HFF-Myc (cell line): ENCODE measurements around the gene RAPGEF1.
"Not testable (repeated sequence)": the region's sequence is repeated elsewhere in the genome, so short reads cannot be mapped to it uniquely, and the experiment has no call there.

Experiments
- DNase-seq: peaks from one replicate; pipeline ENCODE4 v3.0.0-alpha.2; 2011; ENCODE audit warnings: low read depth; ENCODE audit errors: extremely low read depth
- H3K4me3 ChIP-seq: replicated peaks from 2 replicates; pipeline ENCODE4 v1.5.1; 2011; ENCODE audit warnings: low read depth, mild to moderate bottlenecking, control low read depth, low read length
- CTCF ChIP-seq: IDR thresholded peaks from 2 replicates; pipeline ENCODE4 v1.5.1; 2012; ENCODE audit warnings: mild to moderate bottlenecking, low read depth, low read length, control low read depth; ENCODE audit errors: missing control alignments

RAPGEF1 gene

GRCh38 chr9:131663288-131663687 is 76.6 kb downstream of the RAPGEF1 start:
- TF ChIP-seq CTCF = no peak
- H3K4me3 ChIP-seq = no peak overlapping the region
- no peak for DNase-seq

GRCh38 chr9:131662289-131662621 is 77.6 kb downstream of the RAPGEF1 start:
- not testable (repeated sequence) for DNase-seq, H3K4me3 ChIP-seq

- no peak for DNase-seq
- no peak overlapping the region for H3K4me3 ChIP-seq
- no peak for TF ChIP-seq CTCF
Measured at GRCh38 chr9:131661568-131662288, 78.1 kb downstream of the RAPGEF1 start.

- TF ChIP-seq CTCF = no peak
- no peak overlapping the region for H3K4me3 ChIP-seq
- no peak for DNase-seq
Measured at GRCh38 chr9:131660466-131661405, 79.1 kb downstream of the RAPGEF1 start.

GRCh38 chr9:131658377-131659129 is 81.3 kb downstream of the RAPGEF1 start:
- no peak overlapping the region for H3K4me3 ChIP-seq
- DNase-seq = peak; percentile 58
- no peak for TF ChIP-seq CTCF

GRCh38 chr9:131657940-131658339 is 81.9 kb downstream of the RAPGEF1 start:
- TF ChIP-seq CTCF = no peak
- DNase-seq = no peak
- H3K4me3 ChIP-seq = no peak overlapping the region

- DNase-seq = no peak
- no peak for TF ChIP-seq CTCF
- H3K4me3 ChIP-seq = no peak overlapping the region
Measured at GRCh38 chr9:131657456-131657855, 82.4 kb downstream of the RAPGEF1 start.
